ENCODE measurements around the gene TRAPPC12. TPM values are rescaled to one million over a fixed set of nuclear protein-coding genes. Genes with fewer than 3 reads are reported as not detected.

Gene TRAPPC12
- total RNA-seq, 1 donor from 2014 or later, result 95.4 TPM

DNA sequence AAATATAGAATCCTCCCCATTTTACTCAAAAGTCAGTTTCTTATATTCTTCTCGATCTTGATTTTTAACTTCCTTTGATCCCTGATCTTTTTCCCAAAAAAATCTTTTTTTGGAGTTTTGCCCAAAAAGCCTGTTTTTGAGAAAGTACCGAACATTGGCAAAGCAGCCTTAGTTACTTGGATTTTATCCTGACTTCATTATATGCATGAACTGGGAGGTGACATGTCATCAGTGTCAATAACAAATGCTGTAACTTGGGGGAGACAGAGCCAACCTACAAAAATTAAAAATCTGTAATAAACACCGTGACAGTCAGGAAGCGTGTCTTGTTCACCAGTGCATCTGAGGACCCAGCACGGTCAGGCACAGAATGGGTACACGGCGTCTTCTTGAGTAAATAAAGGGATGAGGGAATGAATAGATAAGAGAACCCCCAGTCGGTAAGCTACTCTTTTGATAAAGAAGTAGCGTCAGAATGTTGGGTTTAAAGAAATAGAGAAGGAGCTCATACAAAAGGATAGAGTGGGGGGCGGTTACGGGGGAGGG, 24.9 kb downstream of the TRAPPC12 start:
- no peak overlapping the region for H3K27ac Mint-ChIP-seq
- H3K27me3 Mint-ChIP-seq, result no peaks in the 10 kb centered on the region
- ATAC-seq (ENCODE audit: low read depth), result no peak
- H3K4me3 Mint-ChIP-seq, result no peak overlapping the region
- no peak for DNase-seq
- H3K4me1 Mint-ChIP-seq, result peaks cover 12% of the 10 kb centered on the region
- ChIA-PET POLR2A (no interaction called here), CTCF (no interaction called here)
- intact Hi-C loops (cut with micrococcal nuclease), result no loop called here
- no peaks in the 10 kb centered on the region for H3K9me3 Mint-ChIP-seq
- TF ChIP-seq CTCF (IDR thresholded peaks at IDR 0.05), result no peak
- H3K36me3 Mint-ChIP-seq (ENCODE audit: low read depth), result peaks cover 60% of the 10 kb centered on the region

DNA sequence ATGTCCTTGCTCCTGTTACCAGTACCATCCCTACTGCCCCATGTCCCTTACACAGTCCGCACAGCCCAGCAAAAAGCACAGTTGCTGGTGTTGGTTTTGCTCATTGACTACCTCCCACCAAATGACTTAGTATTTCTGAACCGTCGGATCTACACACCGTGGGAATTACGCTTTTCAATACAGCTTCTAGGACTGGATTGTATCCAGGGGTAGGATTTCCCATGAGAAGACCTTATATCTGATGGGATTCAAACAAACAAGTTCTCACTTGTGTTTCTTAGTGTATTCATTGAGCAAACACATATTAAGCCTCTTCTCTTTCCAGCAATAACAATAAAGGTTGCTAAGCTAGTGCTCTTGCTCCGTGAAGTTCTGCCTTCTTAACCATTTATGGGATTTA, 25.8 kb downstream of the TRAPPC12 start:
- Mint-ChIP-seq H3K4me1 (peaks cover 17% of the 10 kb centered on the region), H3K27me3 (no peaks in the 10 kb centered on the region), H3K36me3 (ENCODE audit: low read depth) (peaks cover 64% of the 10 kb centered on the region), H3K4me3 (no peak overlapping the region), H3K27ac (no peak overlapping the region), H3K9me3 (no peaks in the 10 kb centered on the region)
- no peak for DNase-seq
- CTCF ChIA-PET, result interaction anchor here (2.0 kb wide), 1 partner anchor 19 kb away, joined by 5 read pairs; no protein-coding TSS in a partner anchor
- TF ChIP-seq CTCF (IDR thresholded peaks at IDR 0.05), result no peak
- intact Hi-C loops (cut with micrococcal nuclease), result no loop called here
- no peak for ATAC-seq (ENCODE audit: low read depth)
- POLR2A ChIA-PET, result no interaction called here

DNA sequence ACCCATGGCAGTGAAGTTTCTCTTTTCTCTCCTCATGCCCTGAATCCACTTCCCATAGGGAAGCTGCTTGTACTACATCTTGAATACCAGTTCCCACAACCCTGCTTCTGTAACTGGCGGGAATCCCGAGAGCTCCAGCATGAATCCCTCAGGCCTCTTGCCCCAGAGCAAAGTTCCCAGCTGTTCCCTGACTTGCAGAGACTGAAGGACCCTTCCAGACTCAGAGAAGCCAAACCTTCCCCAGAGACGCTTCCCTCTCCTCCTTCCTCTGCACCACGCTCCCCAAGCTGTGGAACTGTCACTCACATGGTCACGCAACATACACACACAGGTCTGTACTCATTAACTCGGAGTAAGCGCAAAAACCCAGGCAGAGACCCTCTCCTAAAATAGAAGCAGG, 26.4 kb downstream of the TRAPPC12 start:
- peaks cover 58% of the 10 kb centered on the region for H3K36me3 Mint-ChIP-seq (ENCODE audit: low read depth)
- ATAC-seq (ENCODE audit: low read depth), result no peak

GRCh38 chr2:3406501-3406900, 27.0 kb downstream of the TRAPPC12 start:
- intact Hi-C loops (cut with micrococcal nuclease), result no loop called here
- H3K4me1 Mint-ChIP-seq, result peaks cover 17% of the 10 kb centered on the region
- no peak for TF ChIP-seq CTCF (IDR thresholded peaks at IDR 0.05)
- POLR2A ChIA-PET, result no interaction called here
- ATAC-seq (ENCODE audit: low read depth) (no peak), DNase-seq (no peak)
- peaks cover 59% of the 10 kb centered on the region for H3K36me3 Mint-ChIP-seq (ENCODE audit: low read depth)
- no peaks in the 10 kb centered on the region for H3K27me3 Mint-ChIP-seq
- H3K27ac Mint-ChIP-seq, result no peak overlapping the region
- no peak overlapping the region for H3K4me3 Mint-ChIP-seq
- CTCF ChIA-PET, result interaction anchor here (2.0 kb wide), 1 partner anchor 17 kb away, joined by 5 read pairs; no protein-coding TSS in a partner anchor
- no peaks in the 10 kb centered on the region for H3K9me3 Mint-ChIP-seq

More for the DNA sequence above, 26.4 kb downstream of the TRAPPC12 start:
- no peaks in the 10 kb centered on the region for H3K9me3 Mint-ChIP-seq
- no peak overlapping the region for H3K27ac Mint-ChIP-seq
- no peak overlapping the region for H3K4me3 Mint-ChIP-seq
- intact Hi-C loops (cut with micrococcal nuclease), result no loop called here
- DNase-seq, result no peak
- ChIA-PET POLR2A (no interaction called here), CTCF (interaction anchor here (2.0 kb wide), 1 partner anchor 18 kb away, joined by 5 read pairs; no protein-coding TSS in a partner anchor)
- no peaks in the 10 kb centered on the region for H3K27me3 Mint-ChIP-seq
- TF ChIP-seq CTCF (IDR thresholded peaks at IDR 0.05), result no peak
- H3K4me1 Mint-ChIP-seq, result peaks cover 17% of the 10 kb centered on the region

DNA sequence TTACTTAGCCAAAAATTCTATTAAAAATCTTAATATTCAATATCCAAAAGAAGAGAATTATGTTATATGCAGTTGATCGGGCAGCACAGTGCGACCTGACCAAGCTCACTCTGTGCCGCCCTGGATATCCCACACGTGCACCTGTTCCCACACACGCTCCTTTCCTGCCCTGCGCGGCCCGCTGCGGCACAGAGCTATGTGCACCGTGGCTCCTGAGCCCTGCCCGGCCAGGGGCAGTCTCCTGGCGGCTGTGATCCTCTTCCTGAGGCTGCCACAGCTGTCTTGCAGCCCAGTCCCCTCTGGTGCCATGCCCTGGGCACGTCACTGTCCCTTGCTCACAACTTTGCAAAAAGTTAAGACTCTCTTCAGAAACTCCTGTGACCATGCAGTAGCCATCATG, 29.3 kb downstream of the TRAPPC12 start:
- Mint-ChIP-seq H3K36me3 (ENCODE audit: low read depth) (peaks cover 46% of the 10 kb centered on the region), H3K27ac (no peak overlapping the region), H3K27me3 (no peaks in the 10 kb centered on the region), H3K9me3 (no peaks in the 10 kb centered on the region), H3K4me3 (no peak overlapping the region), H3K4me1 (peaks cover 10% of the 10 kb centered on the region)
- DNase-seq (no peak), ATAC-seq (ENCODE audit: low read depth) (no peak)
- ChIA-PET POLR2A (no interaction called here), CTCF (no interaction called here)
- TF ChIP-seq CTCF (IDR thresholded peaks at IDR 0.05), result no peak
- intact Hi-C loops (cut with micrococcal nuclease), result no loop called here
